ENCODE results near the gene SP140L. TPM values are rescaled to one million over a fixed set of nuclear protein-coding genes. Genes with fewer than 3 reads are reported as not detected.
"Not testable (repeated sequence)": the region's sequence is repeated elsewhere in the genome, so short reads cannot be mapped to it uniquely, and the experiment has no call there.

Gene SP140L
- total RNA-seq, 2 donors from 2014 or later, result 3.6 to 15.2 TPM

DNA sequence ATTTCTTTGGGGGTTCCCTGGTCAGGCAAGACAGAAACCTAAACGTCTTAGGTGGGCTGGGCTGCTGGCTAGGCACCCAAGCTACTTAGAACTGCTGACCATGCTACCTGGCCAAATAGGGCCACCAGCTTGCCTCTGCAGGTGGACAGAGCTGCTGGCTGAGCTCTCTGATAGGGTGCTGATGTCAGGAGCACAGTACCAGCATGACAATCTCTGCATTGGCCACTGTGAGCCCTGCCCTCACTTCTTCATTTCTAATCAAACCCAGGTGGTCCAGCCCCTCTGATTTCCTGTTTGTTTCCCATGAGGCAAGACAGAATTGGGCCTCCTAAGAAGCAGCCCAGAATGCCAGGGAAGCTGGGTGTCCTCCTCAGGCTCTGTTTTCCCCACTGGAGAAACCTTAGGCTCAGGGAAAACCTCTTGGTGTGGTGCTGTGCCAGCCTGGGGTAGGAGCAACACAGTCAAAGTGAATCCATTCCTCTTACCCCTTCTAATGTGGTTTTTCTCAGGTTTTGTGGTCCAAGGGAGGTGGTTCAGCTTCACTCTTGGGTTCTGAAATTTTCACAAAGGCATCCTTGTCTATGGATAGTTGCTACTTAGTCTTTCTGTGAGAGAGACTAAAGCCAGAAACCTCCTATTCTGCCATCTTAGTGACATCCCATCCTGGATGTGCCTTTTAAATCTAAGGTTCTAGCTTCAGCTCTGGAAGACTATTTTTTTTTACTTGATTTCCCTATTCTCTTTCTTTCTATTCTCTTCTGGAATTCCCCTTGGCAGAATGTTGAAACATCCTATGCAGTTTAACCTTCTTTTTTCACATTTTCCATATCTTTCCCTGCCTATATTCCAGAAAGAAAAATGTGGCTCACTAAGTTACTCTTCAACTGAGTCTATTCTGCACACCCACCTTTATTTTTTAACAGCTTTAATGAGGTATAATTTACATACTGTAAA is 104.2 kb downstream of the SP140L start:
- DNase-seq (ENCODE audit: low spot score), result no peak
- no peak for TF ChIP-seq POLR2AphosphoS5 (IDR thresholded peaks at IDR 0.05)
- WGBS, result 82% methylated on average over 1 of the region's 1 CpG
- no peak overlapping the region for H3K27ac ChIP-seq
- H3K4me1 ChIP-seq (replicated peaks), result no peaks in the 10 kb centered on the region
- H3K4me3 ChIP-seq, result no peak overlapping the region
- no peaks in the 10 kb centered on the region for H3K27me3 ChIP-seq (replicated peaks; ENCODE audit: insufficient read depth)
- no peaks in the 10 kb centered on the region for H3K9me3 ChIP-seq
- H3K36me3 ChIP-seq, result no peaks in the 10 kb centered on the region
- intact Hi-C loops (cut with DNase I), result no loop called here

DNA sequence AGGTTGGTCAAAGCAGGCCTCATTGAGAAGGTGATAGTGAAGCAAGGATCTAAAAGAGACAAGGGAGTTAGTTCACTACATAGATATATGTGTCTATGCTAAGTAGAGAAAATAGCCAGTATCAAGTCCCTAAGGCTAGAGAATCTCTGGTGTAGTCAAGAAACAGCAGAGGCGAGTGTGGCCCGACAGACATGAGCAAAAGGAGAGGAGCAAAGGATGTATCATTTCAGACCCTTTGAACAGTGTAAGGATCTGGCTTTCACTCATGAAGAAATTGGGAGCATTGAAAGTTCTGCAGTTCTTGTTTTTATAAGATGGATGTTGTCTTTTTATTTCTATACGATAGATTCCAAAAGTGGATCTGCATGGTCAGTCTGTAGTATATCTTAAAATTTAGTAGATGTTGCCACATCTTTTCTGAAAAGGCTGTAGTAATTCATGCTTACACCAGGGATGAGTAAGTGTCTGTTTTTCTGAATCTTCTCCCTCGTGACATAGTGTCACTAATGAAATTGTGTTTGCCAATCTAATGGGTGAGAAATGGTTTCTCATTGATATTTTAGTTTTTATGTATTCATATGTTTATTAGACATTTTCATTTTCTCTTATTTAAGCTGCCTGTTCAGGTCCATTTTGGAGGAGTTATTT is 107.8 kb downstream of the SP140L start:
- no peak for DNase-seq (ENCODE audit: low spot score)
- no peaks in the 10 kb centered on the region for H3K27me3 ChIP-seq (replicated peaks; ENCODE audit: insufficient read depth)
- 79% methylated on average over 4 of the region's 4 CpGs for WGBS
- intact Hi-C loops (cut with DNase I), result no loop called here
- no peaks in the 10 kb centered on the region for H3K36me3 ChIP-seq
- H3K9me3 ChIP-seq, result no peaks in the 10 kb centered on the region
- H3K4me3 ChIP-seq, result no peak overlapping the region
- no peaks in the 10 kb centered on the region for H3K4me1 ChIP-seq (replicated peaks)
- TF ChIP-seq POLR2AphosphoS5 (IDR thresholded peaks at IDR 0.05) (no peak), POLR2A (IDR thresholded peaks at IDR 0.05) (no peak)
- TF ChIP-seq, protein P1, sequence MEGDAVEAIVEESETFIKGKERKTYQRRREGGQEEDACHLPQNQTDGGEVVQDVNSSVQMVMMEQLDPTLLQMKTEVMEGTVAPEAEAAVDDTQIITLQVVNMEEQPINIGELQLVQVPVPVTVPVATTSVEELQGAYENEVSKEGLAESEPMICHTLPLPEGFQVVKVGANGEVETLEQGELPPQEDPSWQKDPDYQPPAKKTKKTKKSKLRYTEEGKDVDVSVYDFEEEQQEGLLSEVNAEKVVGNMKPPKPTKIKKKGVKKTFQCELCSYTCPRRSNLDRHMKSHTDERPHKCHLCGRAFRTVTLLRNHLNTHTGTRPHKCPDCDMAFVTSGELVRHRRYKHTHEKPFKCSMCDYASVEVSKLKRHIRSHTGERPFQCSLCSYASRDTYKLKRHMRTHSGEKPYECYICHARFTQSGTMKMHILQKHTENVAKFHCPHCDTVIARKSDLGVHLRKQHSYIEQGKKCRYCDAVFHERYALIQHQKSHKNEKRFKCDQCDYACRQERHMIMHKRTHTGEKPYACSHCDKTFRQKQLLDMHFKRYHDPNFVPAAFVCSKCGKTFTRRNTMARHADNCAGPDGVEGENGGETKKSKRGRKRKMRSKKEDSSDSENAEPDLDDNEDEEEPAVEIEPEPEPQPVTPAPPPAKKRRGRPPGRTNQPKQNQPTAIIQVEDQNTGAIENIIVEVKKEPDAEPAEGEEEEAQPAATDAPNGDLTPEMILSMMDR (IDR thresholded peaks at IDR 0.05), result no peak
- no peak overlapping the region for H3K27ac ChIP-seq

DNA sequence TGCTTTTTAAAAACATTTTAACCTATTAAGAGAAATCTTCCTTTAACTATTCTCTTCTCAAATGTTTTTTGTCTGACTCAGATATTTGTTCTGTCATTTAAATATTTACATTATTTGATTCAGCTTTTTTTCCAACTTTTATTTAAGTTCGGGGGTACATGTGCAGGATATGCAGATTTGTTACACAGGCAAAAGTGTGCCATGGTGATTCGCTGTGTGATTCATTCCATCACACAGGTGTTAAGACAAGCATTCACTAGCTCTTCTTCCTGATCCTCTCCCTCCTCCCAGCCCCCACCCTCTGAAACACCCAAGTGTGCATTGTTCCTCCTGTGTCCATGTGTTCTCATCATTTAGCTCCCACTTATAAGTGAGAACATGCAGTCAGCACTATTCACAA is 108.4 kb downstream of the SP140L start:
- Histone ChIP-seq H3K4me1 (replicated peaks) (no peaks in the 10 kb centered on the region), H3K9me3 (no peaks in the 10 kb centered on the region), H3K27me3 (replicated peaks; ENCODE audit: insufficient read depth) (no peaks in the 10 kb centered on the region), H3K27ac (no peak overlapping the region), H3K4me3 (no peak overlapping the region), H3K36me3 (no peaks in the 10 kb centered on the region)
- TF ChIP-seq POLR2A (IDR thresholded peaks at IDR 0.05) (no peak), POLR2AphosphoS5 (IDR thresholded peaks at IDR 0.05) (no peak)
- TF ChIP-seq, protein P1 (IDR thresholded peaks at IDR 0.05), result no peak
- no peak for DNase-seq (ENCODE audit: low spot score)
- intact Hi-C loops (cut with DNase I), result no loop called here
- WGBS, result 82% methylated on average over 2 of the region's 2 CpGs

DNA sequence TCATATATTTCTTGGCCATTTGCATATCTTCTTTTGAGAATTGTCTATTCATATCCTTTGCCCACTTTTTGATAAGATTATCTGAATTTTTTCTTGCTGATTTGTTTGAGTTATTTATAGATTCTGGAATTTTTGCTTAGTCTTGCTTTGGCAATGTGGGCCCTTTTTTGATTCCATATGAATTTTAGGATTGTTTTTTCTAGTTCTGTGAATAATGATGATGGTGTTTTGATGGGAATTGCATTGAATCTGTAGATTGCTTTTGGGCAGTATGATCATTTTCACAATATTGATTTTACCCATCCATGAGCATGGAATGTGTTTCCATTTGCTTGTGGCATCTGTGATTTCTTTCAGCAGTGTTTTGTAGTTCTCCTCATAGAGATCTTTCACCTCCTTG is 112.1 kb downstream of the SP140L start:
- H3K36me3 ChIP-seq; H3K4me1 ChIP-seq (replicated peaks); intact Hi-C loops (cut with DNase I); H3K4me3 ChIP-seq; H3K27ac ChIP-seq; H3K9me3 ChIP-seq; H3K27me3 ChIP-seq (replicated peaks; ENCODE audit: insufficient read depth); DNase-seq (ENCODE audit: low spot score): not testable (repeated sequence)

DNA sequence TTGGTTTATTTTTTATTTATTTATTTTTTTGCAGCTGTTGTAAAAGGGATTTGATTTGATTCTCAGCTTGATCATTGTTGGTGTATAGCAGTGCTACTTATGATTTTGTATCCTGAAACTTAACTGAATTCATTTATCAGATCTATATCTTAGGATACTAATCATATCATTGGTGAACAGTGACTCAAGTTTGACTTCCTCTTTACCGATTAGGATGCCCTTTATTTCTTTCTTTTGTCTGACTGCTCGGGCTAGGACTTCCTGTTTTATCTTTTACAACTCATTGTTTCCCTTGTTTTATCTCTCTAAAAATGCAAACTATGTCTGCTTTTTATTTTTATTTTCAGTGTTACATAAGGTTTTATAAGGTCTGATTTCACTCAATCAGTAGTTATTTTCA is 112.6 kb downstream of the SP140L start:
- Histone ChIP-seq H3K4me3 (no peak overlapping the region), H3K9me3 (no peaks in the 10 kb centered on the region), H3K36me3 (no peaks in the 10 kb centered on the region), H3K27ac (no peak overlapping the region), H3K27me3 (replicated peaks; ENCODE audit: insufficient read depth) (no peaks in the 10 kb centered on the region), H3K4me1 (replicated peaks) (no peaks in the 10 kb centered on the region)
- WGBS, result 31% methylated on average over 2 of the region's 2 CpGs
- intact Hi-C loops (cut with DNase I), result no loop called here
- DNase-seq (ENCODE audit: low spot score), result no peak
- TF ChIP-seq POLR2A (IDR thresholded peaks at IDR 0.05), result no peak

DNA sequence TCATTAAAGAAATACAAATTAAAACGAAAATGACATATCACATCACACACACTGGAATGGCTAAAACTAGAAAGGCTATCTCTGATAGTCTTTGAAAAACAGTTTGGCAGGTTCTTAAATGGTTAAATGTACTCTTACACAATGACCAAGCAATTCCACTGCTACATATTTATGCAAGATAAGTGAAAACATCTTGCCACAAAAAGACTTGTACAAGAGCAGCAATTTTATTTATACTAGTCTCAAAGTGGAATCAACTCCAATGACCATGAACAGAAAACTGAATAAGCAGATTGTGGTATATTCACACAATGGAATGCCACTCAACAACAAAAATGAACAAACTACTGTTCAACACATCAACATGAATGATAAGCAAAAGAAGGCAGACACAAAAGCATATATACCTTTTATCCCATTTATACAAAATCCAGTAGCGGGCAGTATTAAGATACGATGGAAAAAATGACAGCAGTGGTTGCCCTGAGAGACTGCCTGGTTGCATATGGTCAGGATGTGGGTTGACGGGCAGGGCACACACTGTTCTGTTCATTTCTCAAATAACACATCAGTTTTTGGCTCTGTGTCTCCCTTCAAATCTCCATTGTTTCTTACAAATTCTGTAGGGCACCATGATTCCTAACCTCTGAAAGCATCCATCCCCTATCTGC is 114.4 kb downstream of the SP140L start:
- H3K27me3 ChIP-seq (replicated peaks; ENCODE audit: insufficient read depth), result no peaks in the 10 kb centered on the region
- no peak overlapping the region for H3K4me3 ChIP-seq
- no peak for DNase-seq (ENCODE audit: low spot score)
- H3K9me3 ChIP-seq, result no peaks in the 10 kb centered on the region
- H3K27ac ChIP-seq, result no peak overlapping the region
- H3K4me1 ChIP-seq (replicated peaks), result no peaks in the 10 kb centered on the region
- intact Hi-C loops (cut with DNase I), result no loop called here
- 72% methylated on average over 4 of the region's 4 CpGs for WGBS
- TF ChIP-seq POLR2A (IDR thresholded peaks at IDR 0.05), result no peak
- no peak for TF ChIP-seq POLR2AphosphoS5 (IDR thresholded peaks at IDR 0.05)
- TF ChIP-seq, protein P1 (IDR thresholded peaks at IDR 0.05), result no peak
- no peaks in the 10 kb centered on the region for H3K36me3 ChIP-seq

All from prostate gland (tissue), 2 donors.